Chondrocyte (in vitro differentiated cells): ENCODE data around the gene HIPK4. TPM values are rescaled to one million over a fixed set of nuclear protein-coding genes. Genes with fewer than 3 reads are reported as not detected.
A peak's percentile ranks its signal among the peaks of the same experiment; 100 is the strongest.

Source experiments
- DNase-seq: peaks from one replicate; pipeline ENCODE4 v3.0.0; 2021; ENCODE audit warnings: mixed read lengths, low spot score
- H3K27ac Mint-ChIP-seq: one replicate; pipeline ENCODE4 v1.8.0; 2021; ENCODE audit warnings: mild to moderate bottlenecking, moderate library complexity, mixed read lengths; ENCODE audit not compliant: unreplicated experiment
- H3K27me3 Mint-ChIP-seq: 2 replicates; pipeline ENCODE4 v1.8.0; 2021; ENCODE audit warnings: low read depth, mixed read lengths
- H3K36me3 Mint-ChIP-seq: 2 replicates; pipeline ENCODE4 v1.8.0; 2021; ENCODE audit warnings: low read depth, mixed read lengths
- H3K4me1 Mint-ChIP-seq: 2 replicates; pipeline ENCODE4 v1.8.0; 2021; ENCODE audit warnings: low read depth, mild to moderate bottlenecking, mixed read lengths
- H3K4me3 Mint-ChIP-seq: one replicate; pipeline ENCODE4 v1.8.0; 2021; ENCODE audit warnings: mild to moderate bottlenecking, moderate library complexity, mixed read lengths; ENCODE audit not compliant: unreplicated experiment
- H3K9me3 Mint-ChIP-seq: 2 replicates; pipeline ENCODE4 v1.8.0; 2021; ENCODE audit warnings: low read depth, mixed read lengths
- total RNA-seq: library from RNA; stranded (reverse); gene quantifications from 3 replicates; pipeline ENCODE4 v1.2.1, GENCODE V29; 2021
- TF ChIP-seq, protein P1 (sequence below): fragments of 200-600 bp; sonication (generic); IDR thresholded peaks from 2 replicates; pipeline ENCODE4 v1.5.0; 2021; ENCODE audit warnings: antibody characterized with exemption, mild to moderate bottlenecking, moderate library complexity

Gene HIPK4
- total RNA-seq, 1 donor from 2014 or later, result 0.20 TPM

DNA sequence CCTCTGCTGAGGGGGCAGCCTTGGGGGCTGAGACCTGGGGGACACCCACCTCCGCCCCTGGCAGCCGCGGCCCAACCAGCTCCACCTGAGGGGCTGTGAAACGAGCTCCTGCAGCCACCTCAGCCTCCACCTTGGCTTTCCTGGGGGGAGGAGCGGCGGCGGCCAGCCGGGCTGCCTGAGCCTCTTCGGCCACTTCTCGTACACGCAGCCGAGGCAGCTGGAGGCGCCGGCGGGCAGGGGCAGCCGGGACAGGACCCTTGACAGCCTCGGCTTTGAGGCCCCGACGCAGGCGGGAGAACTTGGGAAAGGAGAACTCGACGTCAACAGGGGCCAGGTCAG lies 7.6 kb upstream of the HIPK4 start:
- TF ChIP-seq, protein P1, sequence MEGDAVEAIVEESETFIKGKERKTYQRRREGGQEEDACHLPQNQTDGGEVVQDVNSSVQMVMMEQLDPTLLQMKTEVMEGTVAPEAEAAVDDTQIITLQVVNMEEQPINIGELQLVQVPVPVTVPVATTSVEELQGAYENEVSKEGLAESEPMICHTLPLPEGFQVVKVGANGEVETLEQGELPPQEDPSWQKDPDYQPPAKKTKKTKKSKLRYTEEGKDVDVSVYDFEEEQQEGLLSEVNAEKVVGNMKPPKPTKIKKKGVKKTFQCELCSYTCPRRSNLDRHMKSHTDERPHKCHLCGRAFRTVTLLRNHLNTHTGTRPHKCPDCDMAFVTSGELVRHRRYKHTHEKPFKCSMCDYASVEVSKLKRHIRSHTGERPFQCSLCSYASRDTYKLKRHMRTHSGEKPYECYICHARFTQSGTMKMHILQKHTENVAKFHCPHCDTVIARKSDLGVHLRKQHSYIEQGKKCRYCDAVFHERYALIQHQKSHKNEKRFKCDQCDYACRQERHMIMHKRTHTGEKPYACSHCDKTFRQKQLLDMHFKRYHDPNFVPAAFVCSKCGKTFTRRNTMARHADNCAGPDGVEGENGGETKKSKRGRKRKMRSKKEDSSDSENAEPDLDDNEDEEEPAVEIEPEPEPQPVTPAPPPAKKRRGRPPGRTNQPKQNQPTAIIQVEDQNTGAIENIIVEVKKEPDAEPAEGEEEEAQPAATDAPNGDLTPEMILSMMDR, result no peak
- peaks cover 5% of the 10 kb centered on the region for H3K4me1 Mint-ChIP-seq
- no peaks in the 10 kb centered on the region for H3K27me3 Mint-ChIP-seq
- peaks cover 4% of the 10 kb centered on the region for H3K36me3 Mint-ChIP-seq
- H3K27ac Mint-ChIP-seq, result no peak overlapping the region
- no peaks in the 10 kb centered on the region for H3K9me3 Mint-ChIP-seq
- H3K4me3 Mint-ChIP-seq, result no peak overlapping the region
- DNase-seq, result peak; percentile 89

DNA sequence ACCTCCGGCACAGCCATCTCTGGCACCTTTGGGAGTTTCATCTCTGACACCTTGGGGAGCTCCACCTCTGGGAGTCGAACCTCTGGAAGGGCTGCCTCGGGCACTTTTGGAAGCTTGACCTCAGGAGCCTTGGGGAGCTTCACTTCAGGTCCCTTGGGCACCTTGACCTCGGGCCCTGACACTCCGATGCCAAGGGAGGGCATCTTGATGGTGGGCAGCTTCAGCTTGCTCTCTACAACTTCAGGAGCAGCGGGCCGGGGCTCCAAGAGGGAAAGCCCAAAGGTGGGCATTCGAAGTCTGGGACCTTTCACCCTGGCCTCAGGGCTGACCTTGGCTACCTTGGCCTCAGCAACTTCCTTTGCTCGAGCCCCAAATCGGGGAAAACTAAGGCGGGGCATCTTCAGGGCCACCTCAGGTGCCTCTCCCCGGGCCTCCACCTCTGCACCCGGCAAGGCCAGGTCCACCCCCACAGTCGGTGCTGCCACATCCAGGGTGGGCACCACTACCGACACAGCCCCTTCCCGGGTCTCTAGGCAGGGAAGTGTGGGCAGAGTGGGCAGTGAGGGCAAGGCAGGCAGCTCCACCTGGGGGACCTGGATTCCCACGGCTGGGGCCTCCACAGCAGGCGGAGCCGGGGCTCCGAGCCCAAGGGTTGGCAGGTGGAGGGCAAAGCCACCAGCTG lies 7.0 kb upstream of the HIPK4 start:
- no peak overlapping the region for H3K4me3 Mint-ChIP-seq
- no peaks in the 10 kb centered on the region for H3K27me3 Mint-ChIP-seq
- no peak for DNase-seq
- H3K4me1 Mint-ChIP-seq, result peaks cover 5% of the 10 kb centered on the region
- H3K27ac Mint-ChIP-seq, result no peak overlapping the region
- TF ChIP-seq, protein P1, result no peak
- no peaks in the 10 kb centered on the region for H3K9me3 Mint-ChIP-seq
- peaks cover 4% of the 10 kb centered on the region for H3K36me3 Mint-ChIP-seq

DNA sequence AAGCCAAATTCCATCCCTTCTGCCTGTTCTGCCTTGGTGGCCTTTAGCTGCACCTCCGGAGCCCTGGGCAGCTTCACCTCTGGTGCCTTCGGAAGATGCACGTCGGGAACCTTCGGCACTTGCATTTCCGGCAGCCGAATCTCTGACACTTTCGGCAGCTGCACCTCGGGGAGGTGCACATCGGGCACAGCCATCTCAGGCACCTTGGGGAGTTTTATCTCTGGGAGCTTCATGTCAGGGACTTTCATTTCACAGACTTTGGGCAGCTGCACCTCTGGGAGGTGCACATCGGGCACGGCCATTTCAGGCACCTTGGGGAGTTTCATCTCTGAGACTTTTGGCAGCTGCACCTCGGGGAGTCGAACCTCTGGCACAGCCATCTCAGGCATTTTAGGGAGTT lies 6.0 kb upstream of the HIPK4 start:
- Mint-ChIP-seq H3K4me1 (peaks cover 5% of the 10 kb centered on the region), H3K27ac (no peak overlapping the region), H3K36me3 (peaks cover 4% of the 10 kb centered on the region), H3K4me3 (no peak overlapping the region), H3K27me3 (no peaks in the 10 kb centered on the region), H3K9me3 (no peaks in the 10 kb centered on the region)
- no peak for DNase-seq
- TF ChIP-seq, protein P1, result no peak

DNA sequence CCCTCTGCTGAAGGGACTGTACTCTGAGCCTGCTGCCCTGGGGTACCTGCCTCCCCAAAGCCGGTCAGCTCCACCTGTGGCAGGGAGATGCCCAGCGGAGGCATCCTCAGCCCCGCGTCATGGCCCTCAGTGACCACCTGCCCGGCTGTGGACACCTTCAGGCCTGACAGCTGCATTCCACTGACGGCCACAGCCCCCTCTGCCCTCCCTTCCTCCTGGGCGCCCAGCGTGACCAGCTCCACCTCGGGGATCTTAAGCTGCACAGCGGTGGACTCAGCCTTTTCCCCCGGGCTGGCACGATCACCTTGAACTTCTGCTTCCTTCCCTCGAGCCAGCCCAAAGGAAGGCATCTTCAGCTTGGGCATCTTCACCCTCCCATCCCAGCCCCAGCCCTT lies 4.8 kb upstream of the HIPK4 start:
- DNase-seq, result no peak
- no peaks in the 10 kb centered on the region for H3K27me3 Mint-ChIP-seq
- H3K4me3 Mint-ChIP-seq, result no peak overlapping the region
- TF ChIP-seq, protein P1, result no peak
- no peaks in the 10 kb centered on the region for H3K9me3 Mint-ChIP-seq
- peaks cover 4% of the 10 kb centered on the region for H3K36me3 Mint-ChIP-seq
- H3K4me1 Mint-ChIP-seq, result no peaks in the 10 kb centered on the region
- H3K27ac Mint-ChIP-seq, result no peak overlapping the region

DNA sequence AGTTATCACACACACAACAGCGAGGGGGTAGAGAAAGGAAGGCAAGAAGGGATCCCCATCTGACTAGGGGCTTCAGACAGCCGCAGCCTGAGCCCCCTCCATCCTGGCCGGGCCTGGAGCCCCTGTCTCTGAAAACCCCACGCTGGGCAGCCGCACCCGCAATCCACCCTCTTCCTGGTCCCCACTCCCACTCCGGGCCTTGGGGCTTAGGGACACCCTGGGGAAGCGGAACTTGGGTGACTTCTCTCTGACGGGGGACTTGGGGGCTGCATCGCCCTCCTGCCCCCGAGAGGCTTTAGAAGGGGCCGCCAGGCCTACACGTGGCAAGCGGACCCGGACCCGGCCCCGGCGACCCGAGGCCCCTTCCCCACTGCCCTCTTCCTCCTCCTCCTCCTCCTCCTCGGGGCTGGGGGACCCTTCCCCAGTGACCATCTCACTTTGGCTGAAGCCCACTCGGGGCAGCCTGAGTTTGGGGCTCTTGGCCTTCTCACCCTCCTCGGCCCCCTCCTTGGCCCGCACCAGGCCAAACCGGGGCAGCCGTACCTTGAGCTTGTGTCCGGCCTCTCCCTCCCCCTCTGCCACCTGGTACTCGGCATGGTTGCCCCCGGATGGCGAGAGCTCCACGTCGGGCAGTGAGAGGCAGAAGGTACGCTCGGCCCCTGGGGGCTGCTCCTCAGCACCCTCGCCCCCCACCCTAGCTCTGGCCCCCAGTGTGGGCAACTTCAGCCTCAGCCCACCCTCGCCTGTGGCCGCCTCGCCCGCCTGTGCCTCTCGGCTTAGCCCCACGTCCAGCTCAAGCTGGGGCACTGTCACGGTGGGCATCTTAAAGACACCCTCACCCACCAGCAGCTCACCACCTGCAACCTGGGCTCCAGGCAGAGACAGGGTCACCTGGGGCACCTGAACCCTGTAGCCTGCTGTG lies 4.2 kb upstream of the HIPK4 start:
- Mint-ChIP-seq H3K36me3 (peaks cover 4% of the 10 kb centered on the region), H3K4me3 (no peak overlapping the region)

More for the DNA sequence above, 4.2 kb upstream of the HIPK4 start:
- TF ChIP-seq, protein P1, result no peak
- no peaks in the 10 kb centered on the region for H3K4me1 Mint-ChIP-seq
- no peaks in the 10 kb centered on the region for H3K27me3 Mint-ChIP-seq
- H3K9me3 Mint-ChIP-seq, result no peaks in the 10 kb centered on the region
- DNase-seq, result no peak
- H3K27ac Mint-ChIP-seq, result no peak overlapping the region
